ENCODE measurements around the gene KIF26A.
"Not testable (repeated sequence)": the region's sequence is repeated elsewhere in the genome, so short reads cannot be mapped to it uniquely, and the experiment has no call there.

DNA sequence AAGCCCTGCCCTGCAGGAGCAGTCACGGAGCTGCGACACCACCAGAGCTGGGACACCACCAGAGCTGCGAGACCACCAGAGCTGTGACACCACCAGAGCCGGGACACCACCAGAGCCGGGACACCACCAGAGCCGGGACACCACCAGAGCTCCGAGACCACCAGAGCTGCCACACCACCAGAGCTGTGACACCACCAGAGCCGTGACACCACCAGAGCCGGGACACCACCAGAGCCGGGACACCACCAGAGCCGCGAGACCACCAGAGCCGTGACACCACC lies 69.6 kb downstream of the KIF26A start:
- TF ChIP-seq, protein P1, sequence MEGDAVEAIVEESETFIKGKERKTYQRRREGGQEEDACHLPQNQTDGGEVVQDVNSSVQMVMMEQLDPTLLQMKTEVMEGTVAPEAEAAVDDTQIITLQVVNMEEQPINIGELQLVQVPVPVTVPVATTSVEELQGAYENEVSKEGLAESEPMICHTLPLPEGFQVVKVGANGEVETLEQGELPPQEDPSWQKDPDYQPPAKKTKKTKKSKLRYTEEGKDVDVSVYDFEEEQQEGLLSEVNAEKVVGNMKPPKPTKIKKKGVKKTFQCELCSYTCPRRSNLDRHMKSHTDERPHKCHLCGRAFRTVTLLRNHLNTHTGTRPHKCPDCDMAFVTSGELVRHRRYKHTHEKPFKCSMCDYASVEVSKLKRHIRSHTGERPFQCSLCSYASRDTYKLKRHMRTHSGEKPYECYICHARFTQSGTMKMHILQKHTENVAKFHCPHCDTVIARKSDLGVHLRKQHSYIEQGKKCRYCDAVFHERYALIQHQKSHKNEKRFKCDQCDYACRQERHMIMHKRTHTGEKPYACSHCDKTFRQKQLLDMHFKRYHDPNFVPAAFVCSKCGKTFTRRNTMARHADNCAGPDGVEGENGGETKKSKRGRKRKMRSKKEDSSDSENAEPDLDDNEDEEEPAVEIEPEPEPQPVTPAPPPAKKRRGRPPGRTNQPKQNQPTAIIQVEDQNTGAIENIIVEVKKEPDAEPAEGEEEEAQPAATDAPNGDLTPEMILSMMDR (IDR thresholded peaks at IDR 0.05) = not testable (repeated sequence)
- not testable (repeated sequence) for TF ChIP-seq POLR2A (IDR thresholded peaks at IDR 0.05)
